NCI-H2107 treated with DMSO at 0.1 percent for 48 hours (cell line): Measurements from ENCODE around the gene WHRN.

Experiments used
- DNase-seq: peaks from one replicate; lab custom pipeline; 2025; ENCODE audit not compliant: unreplicated experiment; lab: John Stamatoyannopoulos, UW

Gene WHRN

DNA sequence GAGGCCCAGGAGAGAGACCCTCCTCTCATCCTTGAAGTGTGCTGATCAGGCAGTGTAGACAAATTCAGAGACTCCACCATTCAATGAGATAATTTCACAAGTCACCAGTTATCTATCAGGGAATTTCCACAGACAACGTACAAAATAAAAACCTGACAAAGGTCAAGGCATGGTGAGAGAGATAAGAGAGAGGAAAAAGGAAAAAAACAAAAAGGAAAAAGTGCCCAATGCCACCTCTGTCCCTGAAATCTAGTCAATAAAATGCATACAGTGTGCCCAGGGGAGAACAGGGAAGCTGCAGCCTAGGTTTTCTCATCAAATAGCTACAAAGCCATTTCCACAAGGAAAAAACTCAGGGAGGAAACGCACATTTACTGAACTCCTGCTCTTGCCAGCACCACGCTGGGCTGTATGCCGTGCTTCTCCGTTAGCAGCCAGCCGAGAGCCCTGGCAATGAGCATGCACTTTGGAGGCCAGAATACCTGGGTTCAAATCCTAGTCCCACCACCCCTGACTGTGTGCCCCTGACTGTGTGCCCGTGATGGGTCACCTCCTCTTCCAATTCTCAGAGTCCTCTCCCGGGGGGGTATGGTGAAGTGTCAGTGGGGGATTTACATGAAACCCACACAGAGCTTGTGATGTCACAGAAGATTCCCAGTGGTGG, 11.6 kb downstream of the WHRN start:
- DNase-seq: no peak

DNA sequence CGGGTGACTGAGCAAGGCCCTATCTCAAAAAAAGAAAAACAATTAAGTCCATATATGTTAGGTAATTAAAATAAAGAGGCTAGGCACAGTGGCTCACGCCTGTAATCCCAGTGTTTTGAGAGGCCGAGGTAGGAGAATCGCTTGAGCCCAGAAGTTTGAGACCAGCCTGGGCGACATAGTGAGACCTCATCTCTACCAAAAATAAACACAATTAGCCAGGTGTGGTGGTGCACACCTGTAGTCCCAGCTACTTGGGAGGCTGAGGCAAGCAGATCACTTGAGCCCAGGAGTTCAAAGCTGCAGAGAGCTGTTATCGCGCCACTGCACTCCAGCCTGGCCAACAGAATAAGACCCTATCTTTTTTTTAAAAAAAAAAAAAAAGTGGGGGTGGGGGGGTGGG, 12.3 kb downstream of the WHRN start:
- DNase-seq: no peak

DNA sequence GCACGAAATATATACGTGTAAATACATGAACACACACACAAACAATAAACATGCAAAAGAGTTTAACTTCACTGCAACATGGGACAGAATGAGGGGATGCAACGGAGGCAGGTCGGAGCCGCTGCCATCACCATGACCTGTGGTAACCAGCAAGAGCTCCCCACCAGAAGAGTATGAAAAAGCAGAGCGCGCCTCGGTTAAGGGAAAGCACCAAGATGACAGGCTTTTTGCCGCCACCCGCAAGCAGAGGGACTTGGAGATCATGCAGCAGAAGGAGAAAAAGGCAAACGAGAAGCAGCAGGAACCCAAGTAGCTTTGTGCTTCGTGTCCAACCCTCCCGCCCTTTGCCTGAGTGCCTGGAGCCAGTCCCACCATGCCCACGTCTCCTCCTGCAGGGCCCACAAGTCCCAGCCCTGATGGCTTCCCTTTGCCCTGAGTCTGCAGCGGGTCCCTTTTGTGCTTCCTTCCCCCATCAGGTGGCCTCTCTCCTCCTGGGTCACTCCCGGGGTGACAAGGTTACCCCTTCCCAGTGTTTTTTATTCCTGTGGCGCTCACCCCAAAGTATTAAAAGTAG, 13.8 kb downstream of the WHRN start:
- no peak for DNase-seq

DNA sequence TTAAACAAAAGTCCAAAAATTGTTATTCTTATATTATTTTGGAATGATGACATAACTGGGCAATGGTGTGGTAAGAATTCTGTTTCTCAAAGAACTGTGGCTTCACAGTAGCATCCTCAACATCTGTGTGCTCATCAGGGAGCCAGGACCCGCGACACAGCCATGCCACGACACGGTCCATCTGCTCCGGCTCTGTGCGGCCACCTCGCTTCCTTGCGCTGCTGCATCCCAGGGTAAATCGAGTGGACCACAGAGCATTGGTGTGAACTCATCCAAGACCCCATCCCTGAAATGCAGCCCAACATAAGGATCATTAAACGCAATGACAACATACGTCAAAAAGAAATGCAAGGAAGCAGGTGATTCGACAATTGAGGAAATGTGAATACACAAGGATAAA, 15.3 kb downstream of the WHRN start:
- DNase-seq: no peak

DNA sequence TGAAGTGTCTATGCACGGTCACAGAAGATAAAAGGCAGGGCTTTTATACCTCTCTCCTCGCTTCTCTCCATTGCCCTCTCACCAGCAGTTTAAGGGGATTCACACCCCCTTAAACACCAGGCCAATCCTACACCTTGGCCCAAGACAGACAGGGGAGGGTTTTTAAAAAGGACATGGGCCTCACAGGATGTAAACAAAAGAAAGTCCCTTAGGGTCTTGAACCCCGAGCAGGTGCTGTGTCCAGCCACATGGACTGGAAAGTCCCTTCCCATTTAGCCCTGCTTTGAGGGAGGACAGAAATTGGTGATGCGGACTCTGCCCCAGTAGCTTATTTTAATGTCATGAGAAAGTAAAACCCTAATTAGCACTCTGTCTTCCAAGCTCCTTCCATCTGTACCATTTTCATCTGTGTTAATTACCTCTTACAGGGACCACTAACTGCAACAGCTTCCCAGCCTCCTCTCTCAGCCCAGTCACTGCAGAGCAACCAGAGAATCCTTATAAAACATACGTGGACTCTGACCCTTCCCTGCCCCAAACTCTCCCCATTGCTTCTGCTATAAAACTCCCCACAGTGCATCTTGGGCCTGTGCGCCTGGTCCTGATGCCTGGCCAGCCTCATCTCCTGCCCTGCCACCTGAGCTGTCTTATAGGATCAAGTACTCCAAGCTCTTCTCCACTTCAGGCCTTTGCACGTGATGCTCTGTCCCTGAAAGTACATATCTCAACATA, 16.7 kb downstream of the WHRN start:
- no peak for DNase-seq

DNA sequence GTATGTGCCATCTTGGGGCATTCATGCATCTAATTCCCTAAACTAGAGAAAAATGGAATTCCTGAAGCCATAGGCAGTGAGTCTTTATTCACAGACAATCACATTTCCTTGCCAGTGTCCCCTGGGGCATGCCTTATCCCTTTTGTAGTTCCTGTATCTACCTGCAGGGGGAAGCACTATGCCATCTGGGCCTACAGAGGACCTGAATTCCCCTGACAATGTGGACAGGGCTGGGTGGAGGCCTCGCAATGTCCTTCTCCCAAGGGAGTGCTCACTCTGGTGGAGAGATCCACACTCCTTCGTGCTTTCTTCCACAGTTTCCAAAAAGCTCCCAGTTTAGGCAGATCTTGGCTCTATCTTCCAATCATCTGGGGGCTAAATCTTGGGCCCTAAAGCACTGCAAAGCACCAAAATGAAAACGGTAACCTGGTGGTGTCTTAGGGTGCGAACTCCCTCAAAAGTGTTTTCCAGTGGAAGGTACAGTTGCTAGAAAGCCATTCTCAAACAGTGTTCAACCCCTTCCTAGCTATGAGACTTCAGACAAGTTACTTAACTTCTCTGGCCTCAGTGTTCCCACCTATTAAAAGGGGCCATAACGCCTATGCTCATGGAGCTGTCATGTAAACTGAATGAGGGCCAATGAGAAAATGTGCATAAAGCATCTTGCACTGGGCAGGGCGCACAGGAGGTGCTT, 17.5 kb downstream of the WHRN start:
- peak; percentile 47 for DNase-seq

DNA sequence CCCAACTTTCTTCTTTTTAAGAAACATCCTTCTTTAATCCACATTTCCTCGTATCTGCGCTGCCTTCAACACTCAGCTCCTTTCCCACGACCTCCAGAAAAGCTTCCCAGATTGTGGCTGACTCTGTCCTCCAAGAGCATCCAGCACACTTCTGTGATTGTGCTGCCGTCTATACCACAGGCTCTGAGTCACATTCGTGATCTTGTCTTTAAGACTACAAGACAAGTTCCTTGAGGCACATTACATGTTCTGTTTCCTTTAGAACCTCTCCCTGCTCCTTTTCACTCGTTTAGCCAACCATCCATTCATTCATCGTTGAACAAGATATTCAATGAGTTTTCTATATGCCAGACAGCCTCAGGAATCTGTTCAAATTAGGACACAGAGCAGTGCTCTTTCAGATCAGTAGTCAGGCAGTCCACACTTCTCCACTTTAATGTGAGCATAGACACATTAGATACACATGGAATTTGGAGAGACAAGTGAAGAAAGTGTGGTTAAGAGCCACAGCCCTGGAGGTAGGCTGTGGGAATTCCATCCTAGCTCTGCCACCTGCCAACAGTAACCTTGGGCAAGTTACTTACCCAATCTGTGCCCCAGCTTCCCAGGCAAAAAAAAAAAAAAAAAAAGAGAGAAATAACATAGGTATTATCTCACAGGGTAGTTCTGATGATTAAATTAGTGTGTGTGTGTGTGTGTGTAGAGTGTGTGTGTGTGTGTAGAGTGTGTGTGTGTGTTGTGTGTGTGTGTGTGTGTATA, 18.9 kb downstream of the WHRN start:
- DNase-seq: no peak

DNA sequence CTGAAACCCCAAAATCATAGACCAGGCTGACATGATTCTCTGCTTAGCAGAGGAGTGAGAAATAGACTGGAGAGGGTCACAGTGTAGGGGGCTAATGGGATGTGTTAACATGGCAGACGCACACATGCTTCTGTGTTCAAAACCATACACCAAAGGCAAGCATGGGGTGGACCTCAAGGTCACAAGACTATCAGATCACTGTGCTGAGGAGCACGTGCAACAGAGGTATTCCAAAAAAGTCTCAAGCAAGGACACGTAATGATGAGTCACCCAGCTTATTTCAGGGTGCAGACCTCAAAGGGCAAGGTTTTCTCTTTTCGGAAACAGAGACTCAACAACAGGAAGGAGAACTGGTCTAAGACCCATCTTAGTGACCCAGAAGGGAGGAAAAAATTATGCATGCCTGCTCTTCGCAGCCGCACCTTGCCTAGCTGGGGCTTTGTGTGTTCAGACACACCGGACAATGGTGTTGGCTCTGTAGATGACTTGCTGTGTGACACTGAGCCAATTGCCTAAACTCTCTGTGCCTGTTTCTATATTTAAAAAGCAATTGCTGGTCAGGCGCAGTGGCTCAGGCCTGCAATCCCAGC, 20.3 kb downstream of the WHRN start:
- no peak for DNase-seq

DNA sequence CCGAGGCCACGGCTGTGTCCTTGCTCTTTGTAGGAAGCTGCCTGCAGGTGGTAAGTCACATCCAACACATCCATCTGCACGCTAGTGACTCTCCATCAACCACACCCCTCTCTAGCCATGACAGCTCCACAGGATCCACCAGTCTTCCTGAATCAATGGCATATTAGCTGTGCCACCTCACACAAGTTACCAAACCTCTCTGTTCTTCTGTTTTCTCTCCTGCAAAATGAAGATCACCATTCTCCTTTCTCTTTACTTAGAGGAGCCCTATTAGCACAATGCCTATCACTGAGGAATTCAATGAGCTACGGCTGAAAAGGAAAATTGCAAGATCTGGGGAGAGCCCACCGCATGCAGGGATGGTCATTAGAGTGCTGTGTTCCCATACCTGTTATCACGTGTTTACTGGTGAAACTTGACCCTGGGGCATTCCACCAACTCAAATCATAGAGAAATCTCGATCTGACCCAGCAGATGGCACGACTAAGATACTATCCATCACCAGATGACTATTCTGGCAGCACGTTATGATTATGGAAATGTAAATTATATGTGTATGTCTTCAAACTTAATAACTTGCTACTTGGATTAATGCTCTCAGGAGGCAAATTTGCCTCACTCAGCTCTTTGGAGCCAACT, 20.9 kb downstream of the WHRN start:
- no peak for DNase-seq

DNA sequence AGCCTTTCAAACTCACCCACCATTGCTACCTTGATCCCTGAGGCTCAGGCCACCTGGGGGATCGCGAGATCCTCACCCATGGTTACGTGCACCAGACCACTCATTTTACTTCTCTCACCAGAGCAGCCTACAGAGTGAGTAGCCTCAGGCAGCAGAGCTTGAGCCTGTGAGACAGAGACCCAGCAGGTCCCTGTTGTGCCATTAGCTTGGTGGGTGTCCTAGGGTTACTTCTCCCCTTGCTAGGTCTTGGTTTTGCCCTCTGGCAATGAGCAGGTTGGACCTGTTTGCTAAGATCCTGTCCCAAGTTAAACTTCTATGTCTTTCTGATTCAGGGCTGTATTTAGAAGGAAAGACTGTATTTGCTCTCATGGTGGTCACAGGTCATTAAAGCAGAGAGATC, 21.8 kb downstream of the WHRN start:
- DNase-seq: no peak

DNA sequence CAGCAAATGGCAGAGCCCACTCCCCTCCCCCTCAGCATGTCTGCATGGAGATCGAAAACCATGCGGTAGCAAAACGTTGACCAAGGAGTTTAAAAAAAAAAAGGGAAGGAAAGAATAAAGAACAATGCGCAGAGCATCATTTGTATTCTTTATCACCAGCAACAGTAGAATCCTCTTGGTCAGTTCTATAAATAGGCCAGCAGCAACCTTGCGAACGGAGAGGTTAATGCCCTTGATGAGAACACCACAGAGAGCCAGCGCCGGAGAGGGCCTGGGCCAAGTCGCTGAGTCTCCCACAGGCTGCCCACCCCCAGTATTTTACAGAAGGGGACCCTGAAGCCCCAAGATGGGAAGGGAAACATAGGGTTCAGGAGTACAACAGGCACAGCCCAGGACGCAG, 22.7 kb downstream of the WHRN start:
- DNase-seq: no peak

DNA sequence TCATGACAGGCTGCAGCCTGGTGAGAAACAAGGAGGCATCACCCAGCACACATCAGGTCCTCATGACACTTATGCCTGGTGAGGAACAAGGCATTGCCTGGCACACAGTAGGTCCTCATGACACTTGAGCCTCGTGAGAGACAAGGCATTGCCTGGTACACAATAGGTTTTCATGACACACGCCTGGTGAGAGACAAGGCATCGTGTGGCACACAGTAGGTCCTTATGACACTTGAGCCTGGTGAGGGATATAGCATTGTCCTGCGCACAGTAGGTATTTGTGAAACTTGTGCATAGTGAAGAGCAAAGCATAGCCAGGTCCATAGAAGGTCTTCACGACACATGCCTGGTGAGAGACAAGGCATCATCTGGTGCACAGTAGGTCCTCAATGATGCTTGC, 23.5 kb downstream of the WHRN start:
- DNase-seq: no peak

DNA sequence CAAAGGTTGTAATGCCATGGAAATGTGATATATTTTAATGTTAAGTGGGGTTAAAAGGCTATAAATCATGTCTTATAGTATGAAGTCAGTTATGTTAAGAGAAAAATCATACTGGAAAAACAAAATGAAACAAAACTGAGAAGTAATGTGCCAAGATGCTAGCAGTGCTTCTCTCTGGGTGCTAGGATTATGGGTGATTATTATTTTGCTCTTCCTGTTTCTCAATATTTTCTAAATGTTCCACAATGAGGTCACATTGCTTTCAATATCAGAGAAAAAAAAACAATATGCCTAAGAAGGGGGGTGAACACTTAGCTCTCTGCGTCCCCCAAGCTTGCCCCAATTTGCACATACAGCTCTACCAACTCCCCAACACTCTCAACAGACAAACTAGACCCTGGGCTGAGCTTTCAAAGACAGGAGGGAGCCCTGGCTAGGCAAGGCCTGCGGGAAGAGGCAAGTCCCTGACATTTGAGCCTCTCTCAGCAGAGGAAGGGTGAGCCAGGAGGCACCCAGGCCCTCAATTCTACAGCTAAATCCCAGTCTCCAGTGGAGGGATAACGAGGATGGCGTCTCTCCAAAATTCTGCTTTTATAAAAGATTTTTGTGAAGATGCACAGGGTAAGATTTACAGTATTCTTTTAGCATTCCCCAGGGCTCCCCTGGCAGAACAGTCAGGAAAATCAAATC, 24.4 kb downstream of the WHRN start:
- no peak for DNase-seq

DNA sequence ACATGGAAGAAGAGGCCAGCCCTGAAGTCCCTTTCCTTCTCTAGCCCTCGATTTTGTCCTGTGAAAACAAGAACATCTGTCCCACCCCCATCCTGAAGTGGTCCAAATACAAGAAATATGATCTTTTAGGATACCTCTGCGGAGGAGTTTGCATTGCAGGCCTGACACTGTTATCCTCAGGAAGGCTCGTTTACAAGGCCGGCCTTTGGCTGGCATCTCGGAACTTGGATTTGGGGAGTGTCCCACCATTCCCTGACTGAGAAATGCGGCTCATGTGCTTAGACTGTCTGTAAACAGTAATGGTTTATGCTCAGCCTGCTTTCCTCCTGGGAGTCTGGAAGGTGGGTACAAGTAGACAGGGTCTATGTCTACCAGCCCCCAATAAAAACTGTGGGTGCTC, 26.4 kb downstream of the WHRN start:
- no peak for DNase-seq

DNA sequence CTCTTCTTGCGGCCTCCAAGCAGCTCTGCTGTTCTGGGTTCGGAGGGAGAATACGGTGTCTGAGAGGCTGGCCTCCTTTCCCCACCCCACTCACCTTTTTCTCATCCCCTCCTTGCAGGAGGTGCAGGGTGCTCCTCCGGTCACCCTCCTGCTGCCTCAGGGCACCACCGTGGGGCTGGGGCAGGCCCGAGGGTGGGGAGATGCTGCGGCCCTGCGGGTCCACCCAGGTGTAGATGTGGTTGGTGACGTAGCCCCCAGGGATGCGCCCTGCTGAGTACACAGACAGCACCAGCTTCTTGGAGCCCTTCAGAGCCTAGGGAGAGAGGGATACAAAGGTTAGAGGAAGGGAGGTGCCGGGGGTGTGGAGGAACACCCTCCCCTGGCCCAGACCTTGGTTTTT, 26.8 kb downstream of the WHRN start:
- DNase-seq: no peak

DNA sequence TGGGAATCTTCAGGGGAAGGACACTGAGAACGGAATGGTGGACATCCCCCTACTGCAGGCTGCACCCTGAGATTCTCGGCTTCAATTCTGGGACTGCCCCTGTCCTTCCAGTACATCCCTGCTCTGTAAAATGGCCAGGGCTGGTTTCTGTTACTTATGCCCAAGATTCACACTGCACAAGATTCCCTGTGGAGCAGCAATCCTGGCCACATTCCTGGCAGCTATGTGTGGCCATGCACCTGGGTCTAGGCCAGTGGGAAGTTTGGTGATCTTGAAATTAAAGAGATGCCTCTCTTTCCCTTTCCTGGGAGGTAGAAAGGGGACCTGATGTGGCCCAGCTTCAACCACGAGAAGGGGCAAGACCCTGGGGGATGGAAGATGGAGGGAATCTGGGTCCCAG, 27.6 kb downstream of the WHRN start:
- no peak for DNase-seq

DNA sequence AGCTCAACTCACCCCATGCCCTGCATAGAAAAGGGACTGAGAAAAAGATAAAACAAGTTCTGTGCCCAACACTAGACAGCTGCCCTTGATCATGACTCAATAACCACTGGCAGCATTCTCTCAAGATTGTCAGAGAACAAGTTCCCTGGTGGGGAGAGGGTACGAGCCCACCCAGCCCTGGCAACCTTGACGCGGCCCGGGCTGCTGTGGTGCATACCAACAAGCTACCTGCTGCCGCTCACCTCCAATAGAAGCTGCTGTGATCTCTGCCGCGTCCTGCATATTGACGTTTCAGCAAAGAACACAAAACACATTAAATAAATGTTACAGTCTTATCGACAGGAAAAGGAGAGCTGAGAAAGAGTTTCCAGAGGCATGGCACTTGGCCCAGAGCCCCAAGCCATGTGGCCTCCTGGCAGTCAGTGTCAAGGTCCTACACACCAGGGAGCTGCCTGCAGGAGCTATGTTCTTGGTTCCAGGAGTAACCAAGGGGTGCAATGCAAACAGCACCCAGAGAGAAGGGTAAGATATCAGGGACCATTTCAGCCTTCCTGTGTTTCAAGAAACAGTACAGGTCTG, 28.3 kb downstream of the WHRN start:
- DNase-seq: no peak

DNA sequence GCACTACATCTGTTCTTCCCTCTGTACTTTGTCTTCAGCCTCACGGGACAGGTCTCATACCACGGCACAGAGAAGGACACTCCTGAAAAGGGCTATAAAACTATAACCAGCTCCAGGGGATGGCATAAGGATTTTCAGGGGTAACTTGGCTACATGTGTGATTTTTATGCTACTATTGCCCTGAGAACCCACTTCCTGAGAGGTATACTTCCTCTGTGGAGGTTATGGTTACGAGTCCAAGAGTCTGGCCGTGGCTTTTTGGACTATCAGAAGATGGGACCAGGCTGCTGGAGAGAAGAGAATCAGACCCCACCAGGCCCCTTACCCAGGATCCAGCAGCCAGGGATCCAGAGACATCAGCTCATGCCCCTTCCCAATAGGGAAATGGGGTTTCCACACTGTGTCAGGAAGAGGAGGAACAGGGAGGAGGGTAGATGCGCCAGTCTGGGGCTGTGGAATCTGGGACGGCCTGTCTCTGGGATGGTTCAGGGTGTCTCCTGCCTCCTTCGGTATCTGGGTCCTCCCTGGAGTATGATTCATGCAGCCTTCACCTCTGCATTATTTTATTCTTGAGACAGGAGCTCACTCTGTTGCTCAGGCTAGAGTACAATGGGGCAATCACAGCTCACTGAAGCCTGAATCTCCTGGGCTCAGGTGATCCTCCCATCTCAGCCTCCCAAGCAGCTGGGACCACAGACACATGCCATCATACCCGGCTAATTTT, 29.7 kb downstream of the WHRN start:
- DNase-seq: no peak

DNA sequence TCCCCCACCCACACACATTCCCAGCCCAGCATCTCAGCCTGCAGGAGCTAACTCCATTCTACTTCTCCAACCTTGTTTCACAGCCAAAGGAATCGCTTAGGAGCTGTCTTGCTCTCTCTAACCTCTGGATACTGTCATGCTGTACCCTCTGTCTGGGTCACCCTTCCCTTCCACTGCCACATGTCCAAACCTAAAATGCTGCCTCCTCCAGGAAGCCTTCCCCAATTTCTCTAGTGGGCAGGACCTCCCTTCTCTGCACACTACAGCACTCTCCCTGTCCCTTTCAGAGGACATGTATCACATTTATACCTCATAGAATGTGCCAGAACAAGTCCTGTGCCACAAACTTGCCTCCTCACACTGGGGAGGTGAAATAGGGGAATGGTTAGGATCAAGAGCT, 30.8 kb downstream of the WHRN start:
- no peak for DNase-seq
